ENCODE measurements around the gene ASB11. TPM values are rescaled to one million over a fixed set of nuclear protein-coding genes. Genes with fewer than 3 reads are reported as not detected.

The ASB11 gene
- not detected for total RNA-seq
- polyA plus RNA-seq: not detected

- CTCF ChIA-PET (ENCODE audit: partially characterized antibody): no interaction called here
- no peaks in the 10 kb centered on the region for H3K4me1 ChIP-seq (ENCODE audit: insufficient read depth, low read length)
- H3K27me3 ChIP-seq (ENCODE audit: insufficient read depth, low read length): no peaks in the 10 kb centered on the region
- POLR2A ChIA-PET (ENCODE audit: partially characterized antibody): no interaction called here
- Mint-ChIP-seq H3K36me3 (peaks cover 6 to 10% of the 10 kb centered on the region in 2 donors), H3K4me3 (no peak within 1 kb of the TSS), H3K27me3 (no peaks in the 10 kb centered on the region), H3K4me1 (no peaks in the 10 kb centered on the region), H3K27ac (no peak within 1 kb of the TSS), H3K9me3 (no peaks in the 10 kb centered on the region)
- no peak within 1 kb of the TSS for H3K4me3 ChIP-seq (ENCODE audit: low read length in 2 of 2)
- H3K9me3 ChIP-seq (ENCODE audit: control insufficient read depth in 1 of 2, low read length in 2 of 2): no peaks in the 10 kb centered on the region
- intact Hi-C loops (cut with micrococcal nuclease): no loop called here
- DNase-seq: no peak
- H3K36me3 ChIP-seq (ENCODE audit: insufficient read depth, low read length): peaks cover under 1% of the 10 kb centered on the region
- no peak within 1 kb of the TSS for H3K27ac ChIP-seq (ENCODE audit: low read depth, low read length)
Measured at GRCh38 chrX:15315509-15315908, at the start of gene ASB11. TSS of gene ASB11 (minus strand) at chrX:15315640. CDS start at chrX:15315605, 35 bp downstream.

GRCh38 chrX:15359701-15360100, 44.3 kb upstream of the ASB11 start:
- ChIA-PET POLR2A (ENCODE audit: partially characterized antibody) (no interaction called here), CTCF (ENCODE audit: partially characterized antibody) (no interaction called here)
- H3K27ac ChIP-seq (ENCODE audit: low read depth, low read length): no peak overlapping the region
- H3K4me3 ChIP-seq (ENCODE audit: low read length in 2 of 2): no peak overlapping the region
- Mint-ChIP-seq H3K4me1 (no peaks in the 10 kb centered on the region), H3K27ac (no peak overlapping the region), H3K9me3 (peaks cover 0 to 6% (median 0%) of the 10 kb centered on the region in 8 donors), H3K4me3 (no peak overlapping the region), H3K36me3 (no peaks in the 10 kb centered on the region), H3K27me3 (peaks cover 3 to 4% of the 10 kb centered on the region in 2 donors)
- DNase-seq: no peak
- H3K4me1 ChIP-seq (ENCODE audit: insufficient read depth, low read length): no peaks in the 10 kb centered on the region
- no peaks in the 10 kb centered on the region for H3K36me3 ChIP-seq (ENCODE audit: insufficient read depth, low read length)
- no peaks in the 10 kb centered on the region for H3K27me3 ChIP-seq (ENCODE audit: insufficient read depth, low read length)
- intact Hi-C loops (cut with micrococcal nuclease): no loop called here
- H3K9me3 ChIP-seq (ENCODE audit: control insufficient read depth in 1 of 2, low read length in 2 of 2): no peaks in the 10 kb centered on the region

GRCh38 chrX:15358533-15358932, 43.1 kb upstream of the ASB11 start:
- Mint-ChIP-seq H3K9me3 (peaks cover 0 to 6% (median 0%) of the 10 kb centered on the region in 8 donors), H3K4me1 (no peaks in the 10 kb centered on the region), H3K27ac (no peak overlapping the region), H3K36me3 (no peaks in the 10 kb centered on the region), H3K4me3 (no peak overlapping the region), H3K27me3 (peaks cover 0 to 3% of the 10 kb centered on the region in 2 donors)
- intact Hi-C loops (cut with micrococcal nuclease): no loop called here
- POLR2A ChIA-PET (ENCODE audit: partially characterized antibody): no interaction called here
- Histone ChIP-seq H3K27ac (ENCODE audit: low read depth, low read length) (no peak overlapping the region), H3K9me3 (ENCODE audit: control insufficient read depth in 1 of 2, low read length in 2 of 2) (no peaks in the 10 kb centered on the region), H3K4me1 (ENCODE audit: insufficient read depth, low read length) (no peaks in the 10 kb centered on the region), H3K4me3 (ENCODE audit: low read length in 2 of 2) (no peak overlapping the region), H3K36me3 (ENCODE audit: insufficient read depth, low read length) (no peaks in the 10 kb centered on the region), H3K27me3 (ENCODE audit: insufficient read depth, low read length) (no peaks in the 10 kb centered on the region)
- no peak for DNase-seq
- CTCF ChIA-PET (ENCODE audit: partially characterized antibody): interaction anchor here (1.0 kb wide), 1 partner anchor 8 kb away, joined by 3 read pairs; no protein-coding TSS in a partner anchor

GRCh38 chrX:15356444-15356843, 41.0 kb upstream of the ASB11 start:
- Mint-ChIP-seq H3K4me3 (no peak overlapping the region), H3K4me1 (no peaks in the 10 kb centered on the region), H3K36me3 (no peaks in the 10 kb centered on the region), H3K27ac (no peak overlapping the region), H3K27me3 (no peaks in the 10 kb centered on the region), H3K9me3 (peaks cover 0 to 6% (median 0%) of the 10 kb centered on the region in 8 donors)
- DNase-seq: no peak
- CTCF ChIA-PET (ENCODE audit: partially characterized antibody): no interaction called here
- Histone ChIP-seq H3K36me3 (ENCODE audit: insufficient read depth, low read length) (no peaks in the 10 kb centered on the region), H3K4me3 (ENCODE audit: low read length in 2 of 2) (no peak overlapping the region), H3K9me3 (ENCODE audit: control insufficient read depth in 1 of 2, low read length in 2 of 2) (no peaks in the 10 kb centered on the region), H3K4me1 (ENCODE audit: insufficient read depth, low read length) (no peaks in the 10 kb centered on the region), H3K27ac (ENCODE audit: low read depth, low read length) (no peak overlapping the region), H3K27me3 (ENCODE audit: insufficient read depth, low read length) (no peaks in the 10 kb centered on the region)
- POLR2A ChIA-PET (ENCODE audit: partially characterized antibody): no interaction called here
- intact Hi-C loops (cut with micrococcal nuclease): no loop called here

DNA sequence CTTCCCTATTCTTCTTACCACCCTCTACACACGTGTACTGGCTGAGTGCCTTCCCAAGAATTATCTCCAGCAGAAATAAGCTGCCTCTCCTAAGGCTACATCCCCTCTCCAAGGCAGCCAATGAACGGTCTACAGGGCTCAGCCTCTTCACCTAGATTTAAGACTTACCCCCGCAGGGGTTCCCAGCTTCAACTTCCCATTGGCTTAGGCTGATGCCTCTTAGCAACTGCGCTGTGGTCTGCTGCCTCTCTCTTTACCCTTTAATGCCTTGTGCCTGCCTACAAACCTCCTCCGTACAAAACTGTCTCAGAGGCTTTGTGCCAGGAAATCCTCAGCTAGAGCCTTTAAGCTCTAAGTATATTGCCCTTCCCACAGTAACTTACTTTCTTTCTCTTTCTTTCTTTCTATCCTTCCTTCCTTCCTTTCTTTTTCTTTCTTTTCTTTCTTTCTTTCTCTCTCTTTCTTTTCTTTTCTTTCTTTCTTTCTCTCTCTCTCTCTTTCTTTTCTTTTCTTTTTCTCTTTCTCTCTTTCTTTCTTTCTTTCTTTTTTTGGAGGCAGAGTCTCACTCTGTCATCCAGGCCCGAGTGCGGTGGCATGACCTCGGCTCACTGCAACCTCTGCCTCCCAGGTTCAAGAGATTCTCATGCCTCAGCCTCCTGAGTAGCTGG, 35.0 kb upstream of the ASB11 start:
- no peak overlapping the region for H3K4me3 Mint-ChIP-seq
- no peaks in the 10 kb centered on the region for H3K4me1 ChIP-seq (ENCODE audit: insufficient read depth, low read length)
- no peaks in the 10 kb centered on the region for H3K36me3 ChIP-seq (ENCODE audit: insufficient read depth, low read length)
- CTCF ChIA-PET (ENCODE audit: partially characterized antibody): interaction anchor here (0.6 to 1.9 kb wide), 6 partner anchors 11 to 1345 kb away, joined by 3 to 5 read pairs (median 4); no protein-coding TSS in a partner anchor
- intact Hi-C loops (cut with micrococcal nuclease): no loop called here
- no peak for DNase-seq
- no peaks in the 10 kb centered on the region for H3K36me3 Mint-ChIP-seq
- no peaks in the 10 kb centered on the region for H3K27me3 ChIP-seq (ENCODE audit: insufficient read depth, low read length)
- POLR2A ChIA-PET (ENCODE audit: partially characterized antibody): no interaction called here
- peak overlapping the region in 1 of 7 donors; percentile 32 for H3K27ac Mint-ChIP-seq
- H3K4me3 ChIP-seq (ENCODE audit: low read length in 2 of 2): no peak overlapping the region
- H3K27ac ChIP-seq (ENCODE audit: low read depth, low read length): no peak overlapping the region
- H3K9me3 Mint-ChIP-seq: peaks cover 0 to 3% (median 0%) of the 10 kb centered on the region in 8 donors
- no peaks in the 10 kb centered on the region for H3K9me3 ChIP-seq (ENCODE audit: control insufficient read depth in 1 of 2, low read length in 2 of 2)
- no peaks in the 10 kb centered on the region for H3K4me1 Mint-ChIP-seq
- peaks cover 2 to 3% of the 10 kb centered on the region in 2 donors for H3K27me3 Mint-ChIP-seq

- no peaks in the 10 kb centered on the region for H3K9me3 Mint-ChIP-seq
- ChIA-PET CTCF (ENCODE audit: partially characterized antibody) (interaction anchor here (0.9 to 1.9 kb wide), 6 partner anchors 10 to 1347 kb away, joined by 3 to 10 read pairs (median 4); no protein-coding TSS in a partner anchor), POLR2A (ENCODE audit: partially characterized antibody) (no interaction called here)
- H3K27ac Mint-ChIP-seq: no peak overlapping the region
- Histone ChIP-seq H3K36me3 (ENCODE audit: insufficient read depth, low read length) (no peaks in the 10 kb centered on the region), H3K4me1 (ENCODE audit: insufficient read depth, low read length) (no peaks in the 10 kb centered on the region), H3K27ac (ENCODE audit: low read depth, low read length) (no peak overlapping the region), H3K4me3 (ENCODE audit: low read length in 2 of 2) (no peak overlapping the region), H3K9me3 (ENCODE audit: control insufficient read depth in 1 of 2, low read length in 2 of 2) (no peaks in the 10 kb centered on the region), H3K27me3 (ENCODE audit: insufficient read depth, low read length) (no peaks in the 10 kb centered on the region)
- peaks cover 3% of the 10 kb centered on the region in 2 donors for H3K27me3 Mint-ChIP-seq
- H3K36me3 Mint-ChIP-seq: no peaks in the 10 kb centered on the region
- intact Hi-C loops (cut with micrococcal nuclease): loop anchor here (5.0 kb wide), 2 partner anchors 118 to 1323 kb away; no protein-coding TSS in a partner anchor
- H3K4me3 Mint-ChIP-seq: no peak overlapping the region
- H3K4me1 Mint-ChIP-seq: no peaks in the 10 kb centered on the region
- DNase-seq: peak in 4 of 5 donors; percentile 11 to 24 (median 16)
Measured at GRCh38 chrX:15349046-15349445, 33.6 kb upstream of the ASB11 start.

DNA sequence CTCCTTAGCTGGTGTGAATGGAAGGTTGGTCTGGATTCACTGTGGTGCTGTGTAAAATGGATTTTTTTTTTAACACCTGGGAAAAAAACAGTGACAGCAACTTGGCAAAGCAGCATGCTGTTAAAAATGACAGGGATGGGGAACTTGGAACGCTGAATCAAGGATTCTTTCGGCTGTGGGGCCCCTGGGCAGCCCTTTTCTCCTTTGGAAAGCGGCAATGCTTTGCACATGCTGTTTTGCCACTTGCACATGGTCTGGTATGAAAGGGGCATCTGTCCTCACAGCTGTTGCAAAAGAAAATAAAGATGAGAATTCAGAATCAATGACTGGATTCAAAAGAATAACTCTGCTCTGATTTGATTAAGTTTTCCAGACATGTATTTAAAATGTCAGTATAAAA, 30.5 kb upstream of the ASB11 start:
- H3K4me3 ChIP-seq (ENCODE audit: low read length in 2 of 2): no peak overlapping the region
- ChIA-PET CTCF (ENCODE audit: partially characterized antibody) (no interaction called here), POLR2A (ENCODE audit: partially characterized antibody) (interaction anchor here (0.6 kb wide), 1 partner anchor 26 kb away, joined by 3 read pairs; no protein-coding TSS in a partner anchor)
- no peaks in the 10 kb centered on the region for H3K9me3 ChIP-seq (ENCODE audit: control insufficient read depth in 1 of 2, low read length in 2 of 2)
- no peak for DNase-seq
- no peak overlapping the region for H3K27ac ChIP-seq (ENCODE audit: low read depth, low read length)
- H3K36me3 Mint-ChIP-seq: no peaks in the 10 kb centered on the region
- H3K27me3 ChIP-seq (ENCODE audit: insufficient read depth, low read length): no peaks in the 10 kb centered on the region
- no peak overlapping the region for H3K27ac Mint-ChIP-seq
- H3K4me3 Mint-ChIP-seq: no peak overlapping the region
- H3K4me1 ChIP-seq (ENCODE audit: insufficient read depth, low read length): no peaks in the 10 kb centered on the region
- H3K36me3 ChIP-seq (ENCODE audit: insufficient read depth, low read length): no peaks in the 10 kb centered on the region
- intact Hi-C loops (cut with micrococcal nuclease): loop anchor here (5.0 kb wide), 2 partner anchors 121 to 1326 kb away; no protein-coding TSS in a partner anchor
- no peaks in the 10 kb centered on the region for H3K4me1 Mint-ChIP-seq
- peaks cover 7 to 9% of the 10 kb centered on the region in 2 donors for H3K27me3 Mint-ChIP-seq
- no peaks in the 10 kb centered on the region for H3K9me3 Mint-ChIP-seq

Data from CD4-positive, alpha-beta memory T cell (primary cell).